ENCODE data around the gene TNK1. TPM values are rescaled to one million over a fixed set of nuclear protein-coding genes. Genes with fewer than 3 reads are reported as not detected.

Gene TNK1
- total RNA-seq, 6 donors from 2014 or later, result 5.8 to 16.8 (median 8.2) TPM

- DNase-seq, result peak in 1 of 2 donors; percentile 32
- 79 to 91% methylated on average over 2 to 9 of the region's 10 CpGs for WGBS, 2 donors
- no peak overlapping the region for H3K27ac ChIP-seq
- peaks cover 0 to 50% (median 28%) of the 10 kb centered on the region in 4 donors for H3K36me3 ChIP-seq
- H3K27me3 ChIP-seq, result no peaks in the 10 kb centered on the region
- no peak for ATAC-seq (ENCODE audit: low FRiP score in 2 of 2)
- H3K9me3 ChIP-seq, result no peaks in the 10 kb centered on the region
- H3K4me1 ChIP-seq, result peaks cover 11 to 30% (median 18%) of the 10 kb centered on the region in 4 donors
- H3K4me3 ChIP-seq, result no peak overlapping the region
- no peak for TF ChIP-seq POLR2A (IDR thresholded peaks at IDR 0.05)
- TF ChIP-seq, protein P1, sequence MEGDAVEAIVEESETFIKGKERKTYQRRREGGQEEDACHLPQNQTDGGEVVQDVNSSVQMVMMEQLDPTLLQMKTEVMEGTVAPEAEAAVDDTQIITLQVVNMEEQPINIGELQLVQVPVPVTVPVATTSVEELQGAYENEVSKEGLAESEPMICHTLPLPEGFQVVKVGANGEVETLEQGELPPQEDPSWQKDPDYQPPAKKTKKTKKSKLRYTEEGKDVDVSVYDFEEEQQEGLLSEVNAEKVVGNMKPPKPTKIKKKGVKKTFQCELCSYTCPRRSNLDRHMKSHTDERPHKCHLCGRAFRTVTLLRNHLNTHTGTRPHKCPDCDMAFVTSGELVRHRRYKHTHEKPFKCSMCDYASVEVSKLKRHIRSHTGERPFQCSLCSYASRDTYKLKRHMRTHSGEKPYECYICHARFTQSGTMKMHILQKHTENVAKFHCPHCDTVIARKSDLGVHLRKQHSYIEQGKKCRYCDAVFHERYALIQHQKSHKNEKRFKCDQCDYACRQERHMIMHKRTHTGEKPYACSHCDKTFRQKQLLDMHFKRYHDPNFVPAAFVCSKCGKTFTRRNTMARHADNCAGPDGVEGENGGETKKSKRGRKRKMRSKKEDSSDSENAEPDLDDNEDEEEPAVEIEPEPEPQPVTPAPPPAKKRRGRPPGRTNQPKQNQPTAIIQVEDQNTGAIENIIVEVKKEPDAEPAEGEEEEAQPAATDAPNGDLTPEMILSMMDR (IDR thresholded peaks at IDR 0.05), result no peak
Measured at GRCh38 chr17:7388856-7389255, 8.0 kb downstream of the TNK1 start.

- 95 to 98% methylated on average over 14 to 19 of the region's 19 CpGs for WGBS, 2 donors
- TF ChIP-seq, protein P1 (IDR thresholded peaks at IDR 0.05), result no peak
- TF ChIP-seq POLR2AphosphoS5 (IDR thresholded peaks at IDR 0.05) (no peak), POLR2A (IDR thresholded peaks at IDR 0.05) (no peak), EP300 (IDR thresholded peaks at IDR 0.05) (no peak)
- ATAC-seq (ENCODE audit: low FRiP score in 2 of 2), result no peak
Measured at GRCh38 chr17:7389924-7390910, 9.3 kb downstream of the TNK1 start.

GRCh38 chr17:7391307-7391706, 10.4 kb downstream of the TNK1 start:
- Histone ChIP-seq H3K36me3 (peaks cover 0 to 43% (median 28%) of the 10 kb centered on the region in 4 donors), H3K27me3 (no peaks in the 10 kb centered on the region), H3K4me3 (no peak overlapping the region), H3K4me1 (peaks cover 15 to 32% (median 23%) of the 10 kb centered on the region in 4 donors), H3K27ac (peak overlapping the region in 2 of 4 donors; percentile 31 to 50), H3K9me3 (no peaks in the 10 kb centered on the region)
- ATAC-seq (ENCODE audit: low FRiP score in 2 of 2) (no peak), DNase-seq (no peak)
- 51 to 57% methylated on average over 2 of the region's 2 CpGs for WGBS, 2 donors
- TF ChIP-seq EP300 (IDR thresholded peaks at IDR 0.05) (no peak), POLR2AphosphoS5 (IDR thresholded peaks at IDR 0.05) (no peak), POLR2A (IDR thresholded peaks at IDR 0.05) (no peak)
- TF ChIP-seq, protein P1 (IDR thresholded peaks at IDR 0.05), result no peak

More at GRCh38 chr17:7389924-7390910, 9.3 kb downstream of the TNK1 start:
- H3K27ac ChIP-seq, result peak overlapping the region in 1 of 4 donors; percentile 50
- H3K4me1 ChIP-seq, result peaks cover 12 to 29% (median 21%) of the 10 kb centered on the region in 4 donors
- no peaks in the 10 kb centered on the region for H3K27me3 ChIP-seq
- no peak overlapping the region for H3K4me3 ChIP-seq
- no peak for DNase-seq
- H3K9me3 ChIP-seq, result no peaks in the 10 kb centered on the region
- H3K36me3 ChIP-seq, result peaks cover 0 to 43% (median 28%) of the 10 kb centered on the region in 4 donors

GRCh38 chr17:7392696-7393612, 12.1 kb downstream of the TNK1 start:
- peaks cover 15 to 32% (median 23%) of the 10 kb centered on the region in 4 donors for H3K4me1 ChIP-seq
- H3K9me3 ChIP-seq, result no peaks in the 10 kb centered on the region
- ATAC-seq (ENCODE audit: low FRiP score in 2 of 2), result no peak
- peak overlapping the region; percentile 25 to 93 (median 92) for H3K27ac ChIP-seq
- H3K36me3 ChIP-seq, result peaks cover 0 to 30% (median 22%) of the 10 kb centered on the region in 4 donors
- H3K27me3 ChIP-seq, result no peaks in the 10 kb centered on the region
- TF ChIP-seq POLR2A (IDR thresholded peaks at IDR 0.05), result no peak
- no peak for TF ChIP-seq EP300 (IDR thresholded peaks at IDR 0.05)
- TF ChIP-seq, protein P1 (IDR thresholded peaks at IDR 0.05), result no peak
- no peak for TF ChIP-seq POLR2AphosphoS5 (IDR thresholded peaks at IDR 0.05)
- peak in 1 of 2 donors; percentile 82 for DNase-seq
- H3K4me3 ChIP-seq, result peak overlapping the region; percentile 67 to 95 (median 89)
- WGBS, 2 donors, result 81 to 82% methylated on average over 33 to 36 of the region's 42 CpGs

Data from upper lobe of left lung (tissue), 6 donors.